ENCODE results near the gene KCNQ1.

Gene KCNQ1

DNA sequence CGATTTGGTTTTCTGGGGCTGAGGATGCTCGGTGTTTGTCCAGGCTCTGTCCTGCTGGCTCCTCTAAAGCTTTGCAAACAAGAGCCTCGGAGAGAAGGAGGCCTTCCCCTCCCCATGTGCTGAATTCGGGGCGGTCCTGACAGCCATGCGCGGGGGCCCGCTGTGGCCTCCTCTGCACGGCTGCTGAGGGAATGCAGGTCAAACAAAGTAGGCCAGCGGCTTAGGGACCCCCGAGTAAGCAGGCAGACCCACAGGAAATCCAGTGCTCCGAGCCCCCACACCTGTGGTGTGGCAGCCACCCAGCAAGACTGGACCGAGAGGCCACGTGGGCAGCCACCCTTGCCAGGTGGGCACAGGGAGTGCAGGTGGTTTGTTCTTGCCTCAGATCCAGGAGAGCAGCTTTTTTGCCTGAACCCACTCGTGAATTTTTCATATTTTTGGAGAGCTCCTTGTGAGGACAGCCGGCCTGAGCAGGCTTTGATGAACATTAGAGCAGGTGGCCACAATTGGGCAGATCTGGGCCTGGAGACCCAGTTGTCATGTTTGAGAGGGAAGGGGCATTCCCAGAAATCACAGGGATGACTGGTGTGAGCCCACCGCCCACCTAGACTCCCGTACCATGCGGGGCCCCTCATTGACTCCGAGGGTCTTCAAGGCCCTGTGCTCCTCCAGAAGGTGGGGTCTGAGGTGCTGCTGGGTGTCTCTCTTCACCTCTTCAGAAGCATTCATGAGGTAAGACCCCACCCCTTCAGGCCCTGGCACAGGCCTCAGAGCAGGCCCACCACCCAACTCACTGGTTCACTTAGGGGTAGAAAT is 298.0 kb downstream of the KCNQ1 start:
- DNase-seq: no peak

GRCh38 chr11:2743427-2744110 is 298.8 kb downstream of the KCNQ1 start:
- DNase-seq: no peak

- no peak for DNase-seq
Observed at GRCh38 chr11:2744166-2744565, 299.4 kb downstream of the KCNQ1 start.

- DNase-seq: no peak
Observed at GRCh38 chr11:2745511-2745910, 300.7 kb downstream of the KCNQ1 start.

- DNase-seq: no peak
Observed at GRCh38 chr11:2746401-2747247, 301.8 kb downstream of the KCNQ1 start.

- no peak for DNase-seq
Observed at GRCh38 chr11:2747248-2748027, 302.6 kb downstream of the KCNQ1 start.

DNA sequence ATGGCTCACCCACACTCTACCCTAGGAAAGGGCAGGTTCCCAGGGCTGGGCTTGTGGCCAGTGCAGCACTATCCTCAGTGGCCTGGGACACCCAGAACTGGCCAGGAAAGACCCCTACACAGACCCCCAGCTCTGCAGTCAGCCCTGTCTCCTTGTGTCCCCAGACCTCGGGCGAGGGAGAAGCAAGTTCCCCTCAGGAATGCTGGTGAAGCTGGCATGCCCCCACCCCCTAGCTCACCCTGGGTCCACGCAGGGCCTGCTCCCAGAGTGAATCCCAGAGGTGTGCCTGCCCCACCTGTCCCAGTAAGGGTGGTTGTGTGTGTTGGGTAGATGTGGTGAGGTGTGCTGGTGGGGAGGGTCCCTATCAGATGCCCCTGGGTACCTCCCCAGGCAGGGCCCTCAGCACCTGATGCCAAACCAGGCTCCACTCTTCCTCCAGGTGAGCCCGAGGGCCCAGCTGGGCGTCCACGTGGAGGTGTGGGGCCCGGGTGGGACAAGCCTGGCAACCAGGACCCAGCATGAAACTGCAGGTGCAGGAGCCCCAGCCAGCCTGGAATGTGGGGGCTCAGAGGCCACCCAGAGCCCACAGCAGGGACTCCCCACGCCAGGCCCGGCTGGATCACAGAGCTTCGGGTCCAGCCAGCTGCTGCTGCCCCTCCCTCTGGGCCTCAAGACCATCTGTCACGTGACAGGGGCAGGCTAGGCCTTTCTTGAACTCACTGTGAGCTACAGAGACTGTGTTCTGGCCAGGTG is 303.4 kb downstream of the KCNQ1 start:
- DNase-seq: no peak

DNA sequence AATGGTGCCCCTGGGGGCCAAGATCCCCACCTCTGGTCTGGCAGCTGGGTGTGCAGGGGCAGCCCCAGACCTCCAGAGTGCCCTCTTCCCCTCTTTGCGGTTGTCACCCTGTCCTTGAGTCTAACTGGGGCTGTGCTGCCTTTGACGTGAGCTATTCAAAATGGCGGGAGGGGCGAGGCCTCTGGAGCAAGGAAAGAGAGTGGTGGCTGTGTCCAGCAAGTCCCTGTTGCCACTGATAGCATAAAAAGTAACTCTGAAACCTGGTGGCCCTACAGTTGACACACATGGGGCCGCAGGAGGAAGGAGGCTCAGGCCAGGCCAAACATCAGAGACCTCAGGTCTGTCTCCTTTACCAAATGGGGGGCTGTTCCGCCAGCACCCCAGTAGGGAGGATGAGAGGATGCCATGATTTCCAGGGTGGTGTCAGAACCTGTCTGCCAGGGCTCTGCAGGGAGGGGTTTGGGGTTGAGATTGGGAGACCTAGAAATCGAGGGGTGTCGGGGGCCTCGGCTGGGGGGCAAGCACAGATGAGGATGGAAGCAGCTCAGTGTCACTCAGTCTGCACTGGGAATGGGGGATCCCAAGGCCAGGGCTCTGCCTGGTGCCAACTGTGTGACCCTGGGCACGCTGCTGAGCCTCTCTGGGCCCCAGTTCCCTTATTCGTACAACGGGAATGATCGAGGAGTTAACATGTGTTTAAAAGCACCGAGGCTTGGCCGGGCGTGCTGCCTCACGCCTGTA is 304.2 kb downstream of the KCNQ1 start:
- no peak for DNase-seq

DNA sequence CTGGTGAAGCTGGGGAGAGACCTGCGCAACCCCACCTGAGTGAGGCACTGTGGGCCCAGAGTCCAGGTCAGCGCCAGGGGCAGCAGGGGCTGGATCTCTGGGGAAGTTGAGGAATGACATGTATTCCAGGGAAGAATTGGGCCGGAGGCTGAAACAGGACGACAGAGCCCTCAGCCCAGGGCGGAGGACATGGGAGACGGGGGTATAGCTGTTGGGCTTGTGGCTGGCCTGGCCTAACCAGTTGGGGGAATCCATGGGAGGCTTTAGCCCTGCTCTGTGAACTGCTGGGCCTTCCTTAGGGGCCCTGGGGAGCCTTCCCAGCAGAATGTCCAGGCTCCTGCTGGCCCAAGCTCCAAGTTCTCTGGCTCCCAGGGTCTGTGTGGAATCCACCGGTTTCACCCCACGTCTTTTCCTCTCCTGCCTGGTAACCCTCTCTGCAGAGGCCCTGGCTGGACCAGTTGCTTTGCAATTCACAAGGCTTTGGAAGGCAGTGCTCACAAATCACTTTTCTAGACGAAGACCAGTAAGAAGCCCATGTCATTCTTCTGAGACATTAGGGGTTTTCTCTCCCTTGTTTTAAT is 305.4 kb downstream of the KCNQ1 start:
- DNase-seq: no peak

DNA sequence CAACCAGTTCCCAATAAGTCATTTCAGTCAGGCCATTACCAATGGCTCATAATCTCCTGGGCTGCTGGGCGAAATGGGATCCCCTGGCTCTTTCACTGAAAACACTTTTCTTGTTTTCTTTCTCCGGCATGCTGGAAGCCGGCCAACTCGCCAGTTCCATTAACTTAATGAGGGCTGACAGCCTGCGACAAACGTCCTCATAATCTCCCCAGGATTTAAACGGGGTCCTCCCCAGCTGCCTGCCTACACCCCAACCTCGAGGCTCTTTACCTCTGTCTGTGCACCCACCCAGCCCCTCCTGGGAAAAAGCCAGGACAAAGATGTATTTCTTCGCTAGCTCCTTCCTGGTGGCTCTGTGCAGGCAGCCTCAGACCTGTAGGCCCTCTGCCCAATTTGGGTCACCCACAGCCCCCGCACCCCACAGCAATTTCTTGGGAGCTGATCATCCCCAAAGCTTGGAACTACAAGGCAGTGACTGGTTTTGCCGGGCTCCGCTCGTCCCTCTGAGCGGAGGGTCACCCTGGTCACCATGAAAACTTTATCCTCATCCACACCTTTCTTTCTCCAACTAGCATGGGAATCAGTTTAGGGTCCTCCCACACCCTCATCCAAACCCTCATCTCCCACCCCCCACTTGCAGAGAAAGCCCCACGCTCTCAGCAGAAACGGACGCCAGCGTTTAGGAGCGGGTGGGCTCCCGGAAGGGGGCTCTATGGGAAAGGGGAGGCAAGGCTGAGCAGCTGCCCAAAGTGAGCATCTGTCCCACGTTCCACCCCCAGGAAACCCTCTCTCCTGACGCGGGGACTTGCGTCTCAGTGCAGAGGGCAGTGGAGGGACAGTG is 306.1 kb downstream of the KCNQ1 start:
- DNase-seq: no peak

DNA sequence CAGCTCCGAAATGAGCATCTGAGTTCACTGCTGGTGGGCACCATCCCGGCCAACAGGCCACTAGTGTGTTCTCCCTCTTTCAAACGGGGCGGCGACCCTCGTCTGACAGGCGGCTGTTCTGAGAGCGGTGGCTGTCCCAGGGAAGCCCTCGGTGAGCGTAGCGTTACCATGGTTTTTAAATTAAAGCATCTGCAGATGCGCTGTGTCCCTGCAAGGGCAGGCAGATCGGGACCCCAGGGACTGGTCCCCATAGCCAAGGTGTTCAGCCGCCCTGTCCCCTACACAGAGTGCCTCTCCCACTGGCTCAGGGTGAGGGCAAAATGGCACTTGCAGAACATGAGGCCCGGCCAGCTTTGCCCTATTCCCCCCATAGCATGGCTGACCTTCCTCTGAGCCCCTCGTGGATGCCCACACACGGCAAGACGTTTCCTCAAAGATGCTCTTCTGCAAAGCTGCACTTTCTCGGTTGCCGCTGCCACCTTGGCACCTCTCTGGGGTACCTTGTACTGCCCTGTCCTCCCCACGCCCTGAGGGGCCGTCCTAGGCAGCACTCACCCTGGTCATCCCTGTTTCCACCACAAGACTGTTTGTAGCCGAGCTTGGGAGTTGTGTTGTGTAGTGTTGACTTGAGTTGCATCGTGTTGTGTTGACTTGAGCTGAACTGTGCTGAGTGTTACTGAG is 306.9 kb downstream of the KCNQ1 start:
- no peak for DNase-seq

- DNase-seq: no peak
Observed at GRCh38 chr11:2752204-2752770, 307.5 kb downstream of the KCNQ1 start.

- DNase-seq: no peak
Observed at GRCh38 chr11:2752923-2753322, 308.1 kb downstream of the KCNQ1 start.

DNA sequence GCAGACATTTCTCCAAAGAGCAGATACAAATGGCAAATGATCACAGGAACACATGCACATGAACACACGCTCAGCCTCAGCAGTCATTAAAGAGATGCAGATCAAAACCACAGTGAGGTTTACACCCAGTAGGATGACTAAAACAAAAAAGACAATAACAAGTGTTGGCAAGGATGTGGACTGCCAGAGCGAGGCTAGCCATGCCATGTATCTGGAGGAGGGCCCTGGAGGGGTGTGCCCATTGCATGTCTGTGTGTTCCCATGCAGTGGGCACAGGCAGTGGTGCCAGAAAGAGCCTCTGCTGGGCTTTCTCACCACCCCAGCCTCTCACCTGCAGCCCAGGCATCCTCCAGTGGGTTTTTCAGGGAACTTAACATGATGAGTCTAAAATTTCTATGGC is 309.2 kb downstream of the KCNQ1 start:
- no peak for DNase-seq

DNA sequence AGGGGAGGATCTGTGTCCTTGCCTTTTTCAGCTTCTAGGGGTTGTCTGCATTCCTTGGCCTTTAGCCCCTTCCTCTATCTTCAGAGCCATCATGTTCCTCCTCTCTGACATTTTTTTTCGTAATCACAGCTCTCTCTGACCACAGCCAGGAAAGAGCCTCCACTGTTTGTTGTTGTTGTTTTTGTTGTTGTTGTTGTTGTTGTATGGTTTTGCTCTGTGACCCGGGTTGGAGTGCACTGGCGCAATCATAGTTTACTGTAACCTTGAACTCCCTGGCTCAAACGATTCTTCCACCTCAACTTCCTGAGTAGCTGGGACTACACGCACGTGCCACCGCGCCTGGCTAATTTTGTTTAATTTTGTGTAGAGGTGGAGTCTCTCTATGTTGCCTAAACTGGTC is 310.3 kb downstream of the KCNQ1 start:
- DNase-seq: no peak

DNA sequence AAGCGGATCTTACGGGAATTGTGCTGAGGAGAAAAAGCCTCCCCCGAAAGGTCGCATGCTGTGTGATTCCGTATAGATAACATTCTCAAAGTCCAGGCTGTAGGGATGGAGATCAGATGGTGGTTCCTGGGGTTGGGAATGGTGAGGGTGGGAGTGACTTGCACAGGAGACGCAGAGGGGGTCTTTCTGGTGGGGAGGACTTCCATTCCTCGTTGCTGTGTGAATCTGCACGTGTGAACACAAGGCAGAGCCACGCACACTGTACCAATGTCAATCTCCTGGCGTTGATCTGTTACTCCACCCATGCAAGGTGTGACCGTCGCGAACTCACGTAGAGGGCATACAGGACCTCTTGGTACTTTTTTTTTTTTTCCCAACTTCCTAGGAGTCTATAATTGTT is 313.9 kb downstream of the KCNQ1 start:
- DNase-seq: no peak

DNA sequence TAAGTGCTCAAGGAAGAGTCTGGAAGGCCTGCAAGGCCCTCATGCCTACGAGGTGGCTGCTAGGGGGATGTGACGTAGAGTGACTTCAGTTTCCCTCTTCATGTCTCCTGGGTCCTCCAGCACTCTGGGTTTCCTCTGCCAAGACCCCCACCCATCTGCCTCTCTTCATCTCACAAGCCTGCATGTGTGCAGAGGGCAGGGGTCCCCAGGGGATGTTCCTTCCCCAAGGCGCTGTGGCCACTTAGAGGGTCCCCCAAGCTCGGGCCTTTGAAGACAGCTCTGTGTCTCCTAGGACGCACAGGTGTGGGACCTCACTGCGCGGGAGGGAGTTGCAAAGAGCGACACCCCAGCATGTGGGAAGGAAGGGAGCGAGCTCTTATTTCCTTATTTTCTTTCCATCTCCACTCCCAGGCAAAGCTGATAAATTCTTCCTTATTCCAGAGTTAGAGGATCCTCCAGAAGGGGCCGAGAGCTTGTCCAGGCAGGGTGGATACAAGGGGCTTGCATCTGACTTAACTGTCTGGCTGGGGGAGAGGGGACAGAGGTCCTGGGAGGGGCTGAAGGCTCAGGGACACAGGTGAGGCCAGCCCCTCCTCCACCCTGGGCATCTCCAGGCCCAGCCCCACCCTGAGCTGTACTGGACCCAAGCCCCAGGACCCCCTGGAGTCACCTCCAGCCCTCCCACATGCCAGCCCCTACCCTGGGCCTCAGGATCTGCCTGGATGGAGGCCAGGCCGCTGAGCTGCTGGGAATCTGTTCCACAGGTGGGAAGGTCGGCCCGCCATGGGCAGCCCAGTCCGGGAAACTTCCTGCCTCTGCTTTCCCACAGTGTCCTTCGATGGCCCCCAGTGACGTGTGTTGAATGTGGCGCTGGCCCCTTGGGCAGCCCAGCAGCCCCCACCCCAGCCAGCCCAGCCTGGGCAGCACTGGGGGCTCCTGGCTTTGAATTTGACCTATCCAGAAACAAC is 314.7 kb downstream of the KCNQ1 start:
- DNase-seq: no peak

Measured in stimulated activated CD4-positive, alpha-beta T cell treated with anti-CD3 and anti-CD28 coated beads, Interleukin-15, amount 100 ng/mL, for 24 hours (primary cell).